Measurements from ENCODE around the gene LINGO1. TPM values are rescaled to one million over a fixed set of nuclear protein-coding genes. Genes with fewer than 3 reads are reported as not detected.

LINGO1 gene
- total RNA-seq, 1 experiment from 2014 or later: 51.3 TPM

DNA sequence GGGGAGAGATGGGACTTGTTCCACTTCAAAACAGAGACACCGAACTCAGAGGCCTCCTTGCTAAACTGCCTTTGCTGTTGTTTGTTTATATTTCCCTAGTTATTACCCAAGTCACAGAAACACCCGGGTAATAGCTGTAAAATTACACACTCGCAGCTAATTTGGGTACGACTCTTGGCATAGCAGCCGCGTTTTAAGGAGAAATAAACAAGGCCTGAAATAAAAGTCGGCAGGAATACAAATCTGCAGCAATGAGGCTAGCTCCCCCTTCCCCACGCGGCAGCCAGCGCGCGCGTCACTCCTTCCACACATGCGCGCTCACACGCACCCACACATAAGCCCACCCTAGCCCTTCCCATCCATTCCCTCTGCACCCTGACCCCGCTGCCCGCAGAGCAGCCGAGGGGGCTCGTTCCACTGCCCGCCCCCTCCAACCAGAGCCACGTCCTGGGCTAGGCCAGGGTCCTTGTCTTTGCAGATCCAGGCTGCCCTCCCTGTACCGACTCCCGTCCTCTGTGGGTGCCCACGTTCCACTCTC is 67.3 kb downstream of the LINGO1 start:
- Mint-ChIP-seq H3K27ac (no peak overlapping the region), H3K36me3 (no peaks in the 10 kb centered on the region), H3K4me1 (peaks cover 33% of the 10 kb centered on the region), H3K4me3 (no peak overlapping the region), H3K9me3 (no peaks in the 10 kb centered on the region), H3K27me3 (ENCODE audit: low read depth) (no peaks in the 10 kb centered on the region; the same call in 1 of the 2 replicates)
- no peak for ATAC-seq
- ChIA-PET POLR2A (interaction anchor here (0.5 kb wide), 1 partner anchor 180 kb away, joined by 6 read pairs; no protein-coding TSS in a partner anchor), CTCF (interaction anchor here (1.2 to 5.5 kb wide), 2 partner anchors 22 to 52 kb away, joined by 4 to 29 read pairs; no protein-coding TSS in a partner anchor)
- no peak for TF ChIP-seq FOXP1 (CRISPR knock-in tag; IDR thresholded peaks at IDR 0.05; ENCODE audit: borderline replicate concordance)
- no peak for TF ChIP-seq NR1H2 (CRISPR knock-in tag; IDR thresholded peaks at IDR 0.05)
- no peak for TF ChIP-seq TEAD1 (CRISPR knock-in tag; IDR thresholded peaks at IDR 0.05)
- TF ChIP-seq ZNF138 (CRISPR knock-in tag; conservative IDR thresholded peaks at IDR 0.05): no peak
- TF ChIP-seq, protein P1, sequence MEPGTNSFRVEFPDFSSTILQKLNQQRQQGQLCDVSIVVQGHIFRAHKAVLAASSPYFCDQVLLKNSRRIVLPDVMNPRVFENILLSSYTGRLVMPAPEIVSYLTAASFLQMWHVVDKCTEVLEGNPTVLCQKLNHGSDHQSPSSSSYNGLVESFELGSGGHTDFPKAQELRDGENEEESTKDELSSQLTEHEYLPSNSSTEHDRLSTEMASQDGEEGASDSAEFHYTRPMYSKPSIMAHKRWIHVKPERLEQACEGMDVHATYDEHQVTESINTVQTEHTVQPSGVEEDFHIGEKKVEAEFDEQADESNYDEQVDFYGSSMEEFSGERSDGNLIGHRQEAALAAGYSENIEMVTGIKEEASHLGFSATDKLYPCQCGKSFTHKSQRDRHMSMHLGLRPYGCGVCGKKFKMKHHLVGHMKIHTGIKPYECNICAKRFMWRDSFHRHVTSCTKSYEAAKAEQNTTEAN (CRISPR knock-in tag; IDR thresholded peaks at IDR 0.05): no peak
- no peak for TF ChIP-seq ZNF671 (CRISPR knock-in tag; IDR thresholded peaks at IDR 0.05)
- TF ChIP-seq TCF7 (CRISPR knock-in tag; IDR thresholded peaks at IDR 0.05; ENCODE audit: low read depth): no peak
- TF ChIP-seq RELA (CRISPR knock-in tag; IDR thresholded peaks at IDR 0.05; ENCODE audit: borderline replicate concordance): no peak
- TF ChIP-seq, protein P2, sequence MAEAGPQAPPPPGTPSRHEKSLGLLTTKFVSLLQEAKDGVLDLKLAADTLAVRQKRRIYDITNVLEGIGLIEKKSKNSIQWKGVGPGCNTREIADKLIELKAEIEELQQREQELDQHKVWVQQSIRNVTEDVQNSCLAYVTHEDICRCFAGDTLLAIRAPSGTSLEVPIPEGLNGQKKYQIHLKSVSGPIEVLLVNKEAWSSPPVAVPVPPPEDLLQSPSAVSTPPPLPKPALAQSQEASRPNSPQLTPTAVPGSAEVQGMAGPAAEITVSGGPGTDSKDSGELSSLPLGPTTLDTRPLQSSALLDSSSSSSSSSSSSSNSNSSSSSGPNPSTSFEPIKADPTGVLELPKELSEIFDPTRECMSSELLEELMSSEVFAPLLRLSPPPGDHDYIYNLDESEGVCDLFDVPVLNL (CRISPR knock-in tag; IDR thresholded peaks at IDR 0.05; ENCODE audit: borderline replicate concordance, low read depth): no peak
- TF ChIP-seq ZNF219 (CRISPR knock-in tag; IDR thresholded peaks at IDR 0.05; ENCODE audit: borderline replicate concordance): no peak
- TF ChIP-seq JUN (CRISPR knock-in tag; IDR thresholded peaks at IDR 0.05): no peak
- TF ChIP-seq, protein P3, sequence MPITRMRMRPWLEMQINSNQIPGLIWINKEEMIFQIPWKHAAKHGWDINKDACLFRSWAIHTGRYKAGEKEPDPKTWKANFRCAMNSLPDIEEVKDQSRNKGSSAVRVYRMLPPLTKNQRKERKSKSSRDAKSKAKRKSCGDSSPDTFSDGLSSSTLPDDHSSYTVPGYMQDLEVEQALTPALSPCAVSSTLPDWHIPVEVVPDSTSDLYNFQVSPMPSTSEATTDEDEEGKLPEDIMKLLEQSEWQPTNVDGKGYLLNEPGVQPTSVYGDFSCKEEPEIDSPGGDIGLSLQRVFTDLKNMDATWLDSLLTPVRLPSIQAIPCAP (CRISPR knock-in tag; IDR thresholded peaks at IDR 0.05): no peak
- no peak for TF ChIP-seq EMX1 (CRISPR knock-in tag; IDR thresholded peaks at IDR 0.05)
- TF ChIP-seq, protein P4, sequence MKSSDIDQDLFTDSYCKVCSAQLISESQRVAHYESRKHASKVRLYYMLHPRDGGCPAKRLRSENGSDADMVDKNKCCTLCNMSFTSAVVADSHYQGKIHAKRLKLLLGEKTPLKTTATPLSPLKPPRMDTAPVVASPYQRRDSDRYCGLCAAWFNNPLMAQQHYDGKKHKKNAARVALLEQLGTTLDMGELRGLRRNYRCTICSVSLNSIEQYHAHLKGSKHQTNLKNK (CRISPR knock-in tag; IDR thresholded peaks at IDR 0.05): no peak
- TF ChIP-seq, protein P5, sequence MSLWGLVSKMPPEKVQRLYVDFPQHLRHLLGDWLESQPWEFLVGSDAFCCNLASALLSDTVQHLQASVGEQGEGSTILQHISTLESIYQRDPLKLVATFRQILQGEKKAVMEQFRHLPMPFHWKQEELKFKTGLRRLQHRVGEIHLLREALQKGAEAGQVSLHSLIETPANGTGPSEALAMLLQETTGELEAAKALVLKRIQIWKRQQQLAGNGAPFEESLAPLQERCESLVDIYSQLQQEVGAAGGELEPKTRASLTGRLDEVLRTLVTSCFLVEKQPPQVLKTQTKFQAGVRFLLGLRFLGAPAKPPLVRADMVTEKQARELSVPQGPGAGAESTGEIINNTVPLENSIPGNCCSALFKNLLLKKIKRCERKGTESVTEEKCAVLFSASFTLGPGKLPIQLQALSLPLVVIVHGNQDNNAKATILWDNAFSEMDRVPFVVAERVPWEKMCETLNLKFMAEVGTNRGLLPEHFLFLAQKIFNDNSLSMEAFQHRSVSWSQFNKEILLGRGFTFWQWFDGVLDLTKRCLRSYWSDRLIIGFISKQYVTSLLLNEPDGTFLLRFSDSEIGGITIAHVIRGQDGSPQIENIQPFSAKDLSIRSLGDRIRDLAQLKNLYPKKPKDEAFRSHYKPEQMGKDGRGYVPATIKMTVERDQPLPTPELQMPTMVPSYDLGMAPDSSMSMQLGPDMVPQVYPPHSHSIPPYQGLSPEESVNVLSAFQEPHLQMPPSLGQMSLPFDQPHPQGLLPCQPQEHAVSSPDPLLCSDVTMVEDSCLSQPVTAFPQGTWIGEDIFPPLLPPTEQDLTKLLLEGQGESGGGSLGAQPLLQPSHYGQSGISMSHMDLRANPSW (CRISPR knock-in tag; conservative IDR thresholded peaks at IDR 0.05; ENCODE audit: low read depth): no peak
- TF ChIP-seq IRF2 (CRISPR knock-in tag; IDR thresholded peaks at IDR 0.05; ENCODE audit: borderline replicate concordance, low read depth): no peak
- no peak for TF ChIP-seq FOXK1 (CRISPR knock-in tag; IDR thresholded peaks at IDR 0.05)
- TF ChIP-seq ZNF232 (CRISPR knock-in tag; IDR thresholded peaks at IDR 0.05): no peak
- TF ChIP-seq, protein P6, sequence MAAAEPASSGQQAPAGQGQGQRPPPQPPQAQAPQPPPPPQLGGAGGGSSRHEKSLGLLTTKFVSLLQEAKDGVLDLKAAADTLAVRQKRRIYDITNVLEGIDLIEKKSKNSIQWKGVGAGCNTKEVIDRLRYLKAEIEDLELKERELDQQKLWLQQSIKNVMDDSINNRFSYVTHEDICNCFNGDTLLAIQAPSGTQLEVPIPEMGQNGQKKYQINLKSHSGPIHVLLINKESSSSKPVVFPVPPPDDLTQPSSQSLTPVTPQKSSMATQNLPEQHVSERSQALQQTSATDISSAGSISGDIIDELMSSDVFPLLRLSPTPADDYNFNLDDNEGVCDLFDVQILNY (CRISPR knock-in tag; IDR thresholded peaks at IDR 0.05): no peak
- TF ChIP-seq PRRX2 (CRISPR knock-in tag; IDR thresholded peaks at IDR 0.05): no peak
- DNase-seq (ENCODE audit: low spot score): no peak

Data from WTC11 (cell line).